HTR-8/SVneo (cell line): ENCODE measurements around the gene DHRS7.
A peak's percentile ranks its signal among the peaks of the same experiment; 100 is the strongest.

Experiments used
- DNase-seq: peaks from one replicate; pipeline ENCODE4 v3.0.0; 2011; ENCODE audit warnings: low spot score, mixed read lengths; ENCODE audit not compliant: insufficient read length
- FAIRE-seq: peaks from 2 replicates; lab custom pipeline; 2011; peaks lifted over from hg19 to GRCh38; lab: Jason Lieb, UNC

The DHRS7 gene

GRCh38 chr14:60188115-60188514 is 22.9 kb upstream of the DHRS7 start:
- no peak for DNase-seq
- peak; percentile 98 for FAIRE-seq

GRCh38 chr14:60184905-60185555 is 19.8 kb upstream of the DHRS7 start:
- no peak for FAIRE-seq
- no peak for DNase-seq

GRCh38 chr14:60184146-60184904 is 19.1 kb upstream of the DHRS7 start:
- peak; percentile 65 for DNase-seq
- peak; percentile 97 for FAIRE-seq

GRCh38 chr14:60183741-60184140 is 18.5 kb upstream of the DHRS7 start:
- FAIRE-seq (no peak), DNase-seq (peak; percentile 59)

GRCh38 chr14:60183138-60183537 is 17.9 kb upstream of the DHRS7 start:
- FAIRE-seq = no peak
- DNase-seq = no peak

GRCh38 chr14:60179431-60179869 is 14.3 kb upstream of the DHRS7 start:
- DNase-seq (no peak), FAIRE-seq (peak; percentile 97)

GRCh38 chr14:60178820-60179219 is 13.6 kb upstream of the DHRS7 start:
- DNase-seq (no peak), FAIRE-seq (no peak)

GRCh38 chr14:60178164-60178563 is 13.0 kb upstream of the DHRS7 start:
- FAIRE-seq = peak; percentile 94
- DNase-seq = no peak

GRCh38 chr14:60175255-60175902 is 10.2 kb upstream of the DHRS7 start:
- FAIRE-seq = peak; percentile 96
- peak; percentile 50 for DNase-seq

GRCh38 chr14:60174352-60175254 is 9.4 kb upstream of the DHRS7 start:
- no peak for FAIRE-seq
- no peak for DNase-seq

GRCh38 chr14:60171690-60172089 is 6.5 kb upstream of the DHRS7 start:
- peak; percentile 91 for FAIRE-seq

GRCh38 chr14:60170948-60171347 is 5.8 kb upstream of the DHRS7 start:
- DNase-seq = no peak
- FAIRE-seq = peak; percentile 93

More at GRCh38 chr14:60171690-60172089, 6.5 kb upstream of the DHRS7 start:
- no peak for DNase-seq

- FAIRE-seq (no peak), DNase-seq (no peak)
Observed at GRCh38 chr14:60169722-60170121, 4.5 kb upstream of the DHRS7 start.

- DNase-seq (no peak), FAIRE-seq (no peak)
Observed at GRCh38 chr14:60166142-60166541, 944 bp upstream of the DHRS7 start.

GRCh38 chr14:60165547-60165876 is 314 bp upstream of the DHRS7 start:
- FAIRE-seq (no peak), DNase-seq (no peak)

- FAIRE-seq = no peak
- no peak for DNase-seq
Observed at GRCh38 chr14:60164404-60164711, 840 bp downstream of the DHRS7 start.

- peak; percentile 83 for FAIRE-seq
- no peak for DNase-seq
Observed at GRCh38 chr14:60163693-60164092, 1.5 kb downstream of the DHRS7 start.

- DNase-seq (no peak), FAIRE-seq (peak; percentile 93)
Observed at GRCh38 chr14:60161196-60162107, 3.7 kb downstream of the DHRS7 start.

GRCh38 chr14:60160422-60160821 is 4.8 kb downstream of the DHRS7 start:
- DNase-seq (no peak), FAIRE-seq (peak; percentile 74)
